H9 (cell line): ENCODE data around the gene TRAPPC8. TPM values are rescaled to one million over a fixed set of nuclear protein-coding genes. Genes with fewer than 3 reads are reported as not detected.
A peak's percentile ranks its signal among the peaks of the same experiment; 100 is the strongest.

Experiments
- DNase-seq: peaks from one replicate; pipeline ENCODE4 v3.0.0-alpha.2; 2017
- H2AFZ ChIP-seq: one replicate; pipeline ENCODE4 v1.6.1; 2013; ENCODE audit warnings: mild to moderate bottlenecking, low read length, control low read depth, moderate library complexity
- H2AK5ac ChIP-seq: 2 replicates; pipeline ENCODE4 v1.6.1; 2013; ENCODE audit warnings: low read length, control low read depth, mixed read lengths; ENCODE audit not compliant: insufficient read length
- H2BK120ac ChIP-seq: one replicate; pipeline ENCODE4 v1.6.1; 2013; ENCODE audit warnings: low read depth, mild to moderate bottlenecking, low read length, control low read depth, inconsistent platforms; ENCODE audit not compliant: poor library complexity, severe bottlenecking
- H2BK12ac ChIP-seq: 2 replicates; pipeline ENCODE4 v1.6.1; 2013; ENCODE audit warnings: low read length, control low read depth, mixed read lengths, low read depth; ENCODE audit not compliant: insufficient read length
- H2BK15ac ChIP-seq: 2 replicates; pipeline ENCODE4 v1.6.1; 2013; ENCODE audit warnings: low read depth, low read length, control low read depth
- H2BK20ac ChIP-seq: one replicate; pipeline ENCODE4 v1.6.1; 2013; ENCODE audit warnings: low read depth, mild to moderate bottlenecking, low read length, control low read depth, inconsistent platforms; ENCODE audit not compliant: poor library complexity, severe bottlenecking
- H2BK5ac ChIP-seq: 2 replicates; pipeline ENCODE4 v1.6.1; 2013; ENCODE audit warnings: low read length, control low read depth, mixed read lengths; ENCODE audit not compliant: insufficient read length
- H3K14ac ChIP-seq: 2 replicates; pipeline ENCODE4 v1.6.1; 2013; ENCODE audit warnings: low read length, control low read depth; ENCODE audit not compliant: insufficient read depth
- H3K18ac ChIP-seq: 2 replicates; pipeline ENCODE4 v1.6.1; 2013; ENCODE audit warnings: low read depth, mild to moderate bottlenecking, mixed read lengths, low read length, control low read depth; ENCODE audit not compliant: insufficient read length
- H3K23ac ChIP-seq: 2 replicates; pipeline ENCODE4 v1.6.1; 2013; ENCODE audit warnings: low read length, control low read depth, mixed read lengths, low read depth; ENCODE audit not compliant: insufficient read length
- H3K23me2 ChIP-seq: 2 replicates; pipeline ENCODE4 v1.6.1; 2013; ENCODE audit warnings: low read depth, mild to moderate bottlenecking, mixed read lengths, low read length, control low read depth; ENCODE audit not compliant: insufficient read length, poor library complexity, severe bottlenecking
- H3K27ac ChIP-seq: 2 replicates; pipeline ENCODE4 v1.5.1; 2013; ENCODE audit warnings: low read length, control low read depth, mixed read lengths, low read depth; ENCODE audit not compliant: insufficient read length
- H3K27me3 ChIP-seq: 2 replicates; pipeline ENCODE4 v1.6.1; 2013; ENCODE audit warnings: low read length, control low read depth, inconsistent platforms; ENCODE audit not compliant: insufficient read depth
- H3K4ac ChIP-seq: 2 replicates; pipeline ENCODE4 v1.6.1; 2013; ENCODE audit warnings: low read depth, mild to moderate bottlenecking, control low read depth, inconsistent platforms, low read length, moderate library complexity
- H3K4me1 ChIP-seq: 2 replicates; pipeline ENCODE4 v1.6.1; 2013; ENCODE audit warnings: low read length, control low read depth, inconsistent platforms; ENCODE audit not compliant: insufficient read depth
- H3K4me2 ChIP-seq: 2 replicates; pipeline ENCODE4 v1.6.1; 2013; ENCODE audit warnings: low read length, control low read depth, mixed read lengths; ENCODE audit not compliant: insufficient read length, insufficient read depth
- H3K56ac ChIP-seq: 2 replicates; pipeline ENCODE4 v1.6.1; 2013; ENCODE audit warnings: low read depth, mild to moderate bottlenecking, mixed read lengths, low read length, control low read depth; ENCODE audit not compliant: insufficient read length
- H3K79me1 ChIP-seq: 2 replicates; pipeline ENCODE4 v1.6.1; 2013; ENCODE audit warnings: low read depth, mild to moderate bottlenecking, moderate library complexity, low read length, control low read depth, inconsistent platforms; ENCODE audit not compliant: insufficient read depth, poor library complexity, severe bottlenecking
- H3K79me2 ChIP-seq: 2 replicates; pipeline ENCODE4 v1.6.1; 2013; ENCODE audit warnings: low read length, control low read depth, inconsistent platforms; ENCODE audit not compliant: insufficient read depth
- H3K9ac ChIP-seq: 2 replicates; pipeline ENCODE4 v1.6.1; 2013; ENCODE audit warnings: low read length, control low read depth, mixed read lengths; ENCODE audit not compliant: insufficient read length; ENCODE audit errors: extremely low read depth
- H3K9me3 ChIP-seq: one replicate; pipeline ENCODE4 v1.6.1; 2013; ENCODE audit warnings: low read depth, low read length, inconsistent platforms; ENCODE audit not compliant: control insufficient read depth
- H3T11ph ChIP-seq: one replicate; pipeline ENCODE4 v1.6.1; 2013; ENCODE audit warnings: mild to moderate bottlenecking, low read length, control low read depth, inconsistent platforms
- H4K20me1 ChIP-seq: one replicate; pipeline ENCODE4 v1.6.1; 2013; ENCODE audit not compliant: control insufficient read depth, insufficient read length, insufficient read depth
- H4K5ac ChIP-seq: 2 replicates; pipeline ENCODE4 v1.6.1; 2013; ENCODE audit warnings: low read depth, mild to moderate bottlenecking, mixed read lengths, low read length, control low read depth; ENCODE audit not compliant: insufficient read length
- H4K8ac ChIP-seq: replicated peaks from 2 replicates; pipeline ENCODE4 v1.6.1; 2013; ENCODE audit warnings: low read length, control low read depth, mixed read lengths, low read depth; ENCODE audit not compliant: insufficient read length
- H4K91ac ChIP-seq: 2 replicates; pipeline ENCODE4 v1.6.1; 2013; ENCODE audit warnings: low read depth, mild to moderate bottlenecking, moderate library complexity, mixed read lengths, low read length, control low read depth; ENCODE audit not compliant: insufficient read length
- H3K27ac Mint-ChIP-seq, 3 experiments: 2 replicates in 2 of 3; 3 replicates in 1 of 3; pipeline ENCODE4 v1.8.0; 2020 to 2021; ENCODE audit warnings: mixed read lengths in 3 of 3, mild to moderate bottlenecking in 1 of 3, moderate library complexity in 1 of 3
- H3K27me3 Mint-ChIP-seq: 2 replicates; pipeline ENCODE4 v1.8.0; 2021; ENCODE audit warnings: low read depth, mild to moderate bottlenecking, moderate library complexity, mixed read lengths
- H3K36me3 Mint-ChIP-seq, 3 experiments: 2 replicates in 2 of 3; 3 replicates in 1 of 3; pipeline ENCODE4 v1.8.0; 2020 to 2021; ENCODE audit warnings: low read depth in 3 of 3, mixed read lengths in 3 of 3; ENCODE audit not compliant: insufficient read depth in 1 of 3
- H3K4me1 Mint-ChIP-seq, 2 experiments: 2 replicates each; pipeline ENCODE4 v1.8.0; 2020; ENCODE audit warnings: mixed read lengths in 2 of 2
- H3K4me3 Mint-ChIP-seq, 2 experiments: 2 replicates in 1 of 2; 3 replicates in 1 of 2; pipeline ENCODE4 v1.8.0; 2020 to 2021; ENCODE audit warnings: mild to moderate bottlenecking in 2 of 2, mixed read lengths in 2 of 2, moderate library complexity in 1 of 2
- H3K9me3 Mint-ChIP-seq, 2 experiments: 2 replicates in 1 of 2; 3 replicates in 1 of 2; pipeline ENCODE4 v1.8.0; 2020; ENCODE audit warnings: mild to moderate bottlenecking in 2 of 2, mixed read lengths in 2 of 2, moderate library complexity in 1 of 2
- WGBS: extraction: QIAGEN DNeasy Blood & Tissue Kit; methylation state at CpG from one replicate; pipeline ENCODE4 v1.1.7; 2013; ENCODE audit warnings: missing lambda C conversion rate, low lambda C conversion rate, mixed read lengths; ENCODE audit not compliant: insufficient read length; ENCODE audit errors: extremely low coverage; 5-methylcytosine and 5-hydroxymethylcytosine counted together
- total RNA-seq: library from RNA; stranded (reverse); gene quantifications from 2 replicates; pipeline ENCODE4 v1.2.1, GENCODE V29; 2021
- TF ChIP-seq, protein P1 (sequence below): fragments of 200-600 bp; sonication (generic); conservative IDR thresholded peaks from 3 replicates; pipeline ENCODE4 v1.8.0; 2021; ENCODE audit warnings: antibody characterized with exemption, mild to moderate bottlenecking

The TRAPPC8 gene
- total RNA-seq, 1 experiment from 2014 or later = 40.4 TPM

DNA sequence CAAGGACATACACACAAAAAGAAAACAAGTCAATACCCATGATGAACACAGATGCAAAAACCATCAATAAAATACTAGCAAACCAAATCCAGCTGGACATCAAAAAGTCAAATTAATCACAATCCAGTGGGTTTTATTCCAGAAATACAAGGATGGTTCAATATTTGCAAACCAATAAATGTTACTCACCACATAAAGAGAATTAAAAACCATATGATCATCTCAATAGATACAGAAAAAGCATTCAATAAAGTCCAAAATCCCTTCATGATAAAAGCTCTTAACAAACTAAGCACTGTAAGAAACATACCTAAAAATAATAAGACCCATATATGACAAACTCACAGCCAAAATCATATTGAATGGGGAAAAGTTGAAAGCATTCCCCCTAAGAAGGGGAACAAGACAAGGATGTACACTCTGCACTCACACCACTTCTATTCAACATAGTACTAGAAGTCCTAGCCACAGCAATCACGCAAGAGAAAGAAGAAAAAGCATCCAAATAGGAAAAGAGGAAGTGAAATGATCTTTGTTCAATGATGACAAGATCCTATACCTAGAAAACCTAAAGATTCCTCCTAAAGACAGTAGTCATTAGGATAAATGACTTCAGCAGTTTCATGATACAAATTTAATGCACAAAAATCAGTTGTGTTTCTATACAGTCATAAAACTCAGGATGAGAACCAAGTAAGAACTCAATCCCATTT, 62.6 kb downstream of the TRAPPC8 start:
- no peak overlapping the region for H2AFZ ChIP-seq
- H4K91ac ChIP-seq = no peak overlapping the region
- H3K14ac ChIP-seq = no peak overlapping the region
- H2BK5ac ChIP-seq = no peak overlapping the region
- TF ChIP-seq, protein P1, sequence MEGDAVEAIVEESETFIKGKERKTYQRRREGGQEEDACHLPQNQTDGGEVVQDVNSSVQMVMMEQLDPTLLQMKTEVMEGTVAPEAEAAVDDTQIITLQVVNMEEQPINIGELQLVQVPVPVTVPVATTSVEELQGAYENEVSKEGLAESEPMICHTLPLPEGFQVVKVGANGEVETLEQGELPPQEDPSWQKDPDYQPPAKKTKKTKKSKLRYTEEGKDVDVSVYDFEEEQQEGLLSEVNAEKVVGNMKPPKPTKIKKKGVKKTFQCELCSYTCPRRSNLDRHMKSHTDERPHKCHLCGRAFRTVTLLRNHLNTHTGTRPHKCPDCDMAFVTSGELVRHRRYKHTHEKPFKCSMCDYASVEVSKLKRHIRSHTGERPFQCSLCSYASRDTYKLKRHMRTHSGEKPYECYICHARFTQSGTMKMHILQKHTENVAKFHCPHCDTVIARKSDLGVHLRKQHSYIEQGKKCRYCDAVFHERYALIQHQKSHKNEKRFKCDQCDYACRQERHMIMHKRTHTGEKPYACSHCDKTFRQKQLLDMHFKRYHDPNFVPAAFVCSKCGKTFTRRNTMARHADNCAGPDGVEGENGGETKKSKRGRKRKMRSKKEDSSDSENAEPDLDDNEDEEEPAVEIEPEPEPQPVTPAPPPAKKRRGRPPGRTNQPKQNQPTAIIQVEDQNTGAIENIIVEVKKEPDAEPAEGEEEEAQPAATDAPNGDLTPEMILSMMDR = no peak
- H3K4me2 ChIP-seq = no peak overlapping the region
- no CpG with 5 or more reads among the region's 1 CpG for WGBS
- DNase-seq = no peak
- H3K27ac ChIP-seq = no peak overlapping the region
- no peaks in the 10 kb centered on the region for H3K23me2 ChIP-seq
- no peak overlapping the region for H4K5ac ChIP-seq
- no peaks in the 10 kb centered on the region for H3K79me2 ChIP-seq
- H3K18ac ChIP-seq = no peak overlapping the region
- H4K20me1 ChIP-seq = no peaks in the 10 kb centered on the region
- H3K9me3 ChIP-seq = no peaks in the 10 kb centered on the region
- no peak overlapping the region for H2BK12ac ChIP-seq
- H3K4me1 ChIP-seq = no peaks in the 10 kb centered on the region
- H3K36me3 Mint-ChIP-seq = peaks cover 53 to 79% (median 73%) of the 10 kb centered on the region in 3 experiments
- H2BK15ac ChIP-seq = no peak overlapping the region
- H2AK5ac ChIP-seq = no peak overlapping the region
- no peaks in the 10 kb centered on the region for H3K27me3 ChIP-seq
- no peak overlapping the region for H3K9ac ChIP-seq
- H3K4ac ChIP-seq = no peak overlapping the region
- no peak overlapping the region for H2BK120ac ChIP-seq
- H3T11ph ChIP-seq = no peak overlapping the region
- H3K27ac Mint-ChIP-seq = 0 out of 7 replicates have a peak overlapping the region, but pooled peaks of 1 of the 3 experiments have one; percentile 2
- no peaks in the 10 kb centered on the region for H3K4me1 Mint-ChIP-seq
- no peak overlapping the region for H2BK20ac ChIP-seq
- H3K79me1 ChIP-seq = no peaks in the 10 kb centered on the region
- no peaks in the 10 kb centered on the region for H3K27me3 Mint-ChIP-seq
- H3K56ac ChIP-seq = no peak overlapping the region
- H3K23ac ChIP-seq = no peak overlapping the region
- no peak overlapping the region for H4K8ac ChIP-seq
- peaks cover 2 to 4% of the 10 kb centered on the region in 2 experiments; a peak in 3 of 5 replicates for H3K9me3 Mint-ChIP-seq
- no peak overlapping the region for H3K4me3 Mint-ChIP-seq
